ENCODE data around the gene RALGAPB. TPM values are rescaled to one million over a fixed set of nuclear protein-coding genes. Genes with fewer than 3 reads are reported as not detected.

Gene RALGAPB
- polyA plus RNA-seq, 1 donor (not counting 4 experiments of a cell fraction or from before 2014, with no cell fraction given), result 23.8 TPM

DNA sequence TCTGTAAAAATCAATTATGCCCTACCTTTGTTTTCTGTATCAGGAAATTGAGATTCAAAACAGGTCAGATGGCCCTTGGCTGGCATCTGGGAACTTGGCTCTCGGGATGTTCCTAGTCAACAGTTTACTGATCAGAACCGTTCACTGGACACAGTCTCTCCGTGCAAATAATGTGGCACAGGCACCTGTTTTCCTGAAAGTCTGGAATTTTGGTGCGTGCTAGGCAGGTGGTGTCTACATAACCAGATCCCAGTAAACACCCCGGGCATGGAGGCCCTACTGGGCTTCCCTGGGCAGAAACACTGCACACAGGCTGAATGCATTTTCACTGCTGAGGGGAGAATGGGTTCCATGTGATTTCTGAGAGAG, 45.0 kb upstream of the RALGAPB start:
- TF ChIP-seq, protein P1, sequence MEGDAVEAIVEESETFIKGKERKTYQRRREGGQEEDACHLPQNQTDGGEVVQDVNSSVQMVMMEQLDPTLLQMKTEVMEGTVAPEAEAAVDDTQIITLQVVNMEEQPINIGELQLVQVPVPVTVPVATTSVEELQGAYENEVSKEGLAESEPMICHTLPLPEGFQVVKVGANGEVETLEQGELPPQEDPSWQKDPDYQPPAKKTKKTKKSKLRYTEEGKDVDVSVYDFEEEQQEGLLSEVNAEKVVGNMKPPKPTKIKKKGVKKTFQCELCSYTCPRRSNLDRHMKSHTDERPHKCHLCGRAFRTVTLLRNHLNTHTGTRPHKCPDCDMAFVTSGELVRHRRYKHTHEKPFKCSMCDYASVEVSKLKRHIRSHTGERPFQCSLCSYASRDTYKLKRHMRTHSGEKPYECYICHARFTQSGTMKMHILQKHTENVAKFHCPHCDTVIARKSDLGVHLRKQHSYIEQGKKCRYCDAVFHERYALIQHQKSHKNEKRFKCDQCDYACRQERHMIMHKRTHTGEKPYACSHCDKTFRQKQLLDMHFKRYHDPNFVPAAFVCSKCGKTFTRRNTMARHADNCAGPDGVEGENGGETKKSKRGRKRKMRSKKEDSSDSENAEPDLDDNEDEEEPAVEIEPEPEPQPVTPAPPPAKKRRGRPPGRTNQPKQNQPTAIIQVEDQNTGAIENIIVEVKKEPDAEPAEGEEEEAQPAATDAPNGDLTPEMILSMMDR (optimal IDR thresholded peaks at IDR 0.05 in 1 of 3, IDR thresholded peaks at IDR 0.05 in 1 of 3, conservative IDR thresholded peaks at IDR 0.05 in 1 of 3; ENCODE audit: extremely low read depth in 1 of 3, insufficient read depth in 2 of 3, low read length in 3 of 3), result no peak
- no peak for TF ChIP-seq EZH2 (IDR thresholded peaks at IDR 0.05; ENCODE audit: low read length)
- Histone ChIP-seq H3K4me2 (ENCODE audit: control insufficient read depth, extremely low read depth, insufficient read depth, low read depth, low read length) (no peak overlapping the region), H3K27me3 (ENCODE audit: control insufficient read depth, extremely low read depth, insufficient read depth, low read length) (no peaks in the 10 kb centered on the region), H3K9ac (ENCODE audit: control insufficient read depth, extremely low read depth, insufficient read depth, low read length) (no peak overlapping the region), H3K4me1 (ENCODE audit: control insufficient read depth, extremely low read depth, insufficient read depth, low read length) (peaks cover 16% of the 10 kb centered on the region), H3K9me3 (ENCODE audit: control insufficient read depth, low read depth, low read length) (no peaks in the 10 kb centered on the region), H3K79me2 (ENCODE audit: control insufficient read depth, insufficient read depth, low read length) (peaks cover 93% of the 10 kb centered on the region), H3K36me3 (ENCODE audit: control insufficient read depth in 2 of 2, extremely low read depth in 1 of 2, insufficient read depth in 2 of 2, low read length in 2 of 2) (peaks cover 78 to 86% of the 10 kb centered on the region in 2 experiments), H3K4me3 (ENCODE audit: control insufficient read depth in 2 of 3, extremely low read depth in 1 of 3, insufficient read depth in 2 of 3, low read depth in 1 of 3, low read length in 3 of 3) (no peak overlapping the region), H2AFZ (ENCODE audit: control insufficient read depth, low read length) (no peak overlapping the region), H4K20me1 (ENCODE audit: control insufficient read depth, extremely low read depth, insufficient read depth, low read length) (peaks cover 82% of the 10 kb centered on the region), H3K9me1 (ENCODE audit: control insufficient read depth, extremely low read depth, insufficient read depth, low read length) (peaks cover 10% of the 10 kb centered on the region), H3K27ac (ENCODE audit: control insufficient read depth, insufficient read depth, low read length) (no peak overlapping the region)
- no peak for FAIRE-seq
- no peak for DNase-seq (ENCODE audit: low read depth, low spot score)
- dilution Hi-C loops (cut with MboI; ENCODE audit: extremely low pct_ligation_motif_present, low sequenced_read_pairs), result no loop called here

DNA sequence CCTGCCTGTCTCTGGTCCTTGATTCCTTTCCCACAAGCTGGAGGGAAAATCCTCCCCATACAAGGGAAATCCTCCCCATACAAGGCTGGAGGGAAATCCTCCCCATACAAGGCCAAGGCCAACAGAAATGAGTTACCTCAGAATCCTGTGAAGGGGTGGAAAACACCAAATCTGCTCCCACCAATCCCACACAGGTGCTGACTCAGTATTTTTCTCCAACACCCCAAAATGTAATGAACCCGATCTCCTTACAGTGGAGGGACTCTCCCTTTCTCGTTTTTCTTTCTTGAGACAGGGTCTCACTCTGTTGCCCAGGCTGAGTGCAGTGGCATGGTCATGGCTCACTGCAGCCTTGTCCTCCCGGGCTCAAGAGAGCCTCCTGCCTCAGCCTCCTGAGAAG, 43.8 kb upstream of the RALGAPB start:
- FAIRE-seq (no peak), DNase-seq (ENCODE audit: low read depth, low spot score) (no peak)
- peaks cover 79 to 91% of the 10 kb centered on the region in 2 experiments for H3K36me3 ChIP-seq (ENCODE audit: control insufficient read depth in 2 of 2, extremely low read depth in 1 of 2, insufficient read depth in 2 of 2, low read length in 2 of 2)
- H3K79me2 ChIP-seq (ENCODE audit: control insufficient read depth, insufficient read depth, low read length), result peaks cover 96% of the 10 kb centered on the region
- no peak overlapping the region for H3K27ac ChIP-seq (ENCODE audit: control insufficient read depth, insufficient read depth, low read length)
- H3K4me3 ChIP-seq (ENCODE audit: control insufficient read depth in 2 of 3, extremely low read depth in 1 of 3, insufficient read depth in 2 of 3, low read depth in 1 of 3, low read length in 3 of 3), result no peak overlapping the region
- H2AFZ ChIP-seq (ENCODE audit: control insufficient read depth, low read length), result no peak overlapping the region
- TF ChIP-seq EZH2 (IDR thresholded peaks at IDR 0.05; ENCODE audit: low read length), result no peak
- TF ChIP-seq, protein P1 (optimal IDR thresholded peaks at IDR 0.05 in 1 of 3, IDR thresholded peaks at IDR 0.05 in 1 of 3, conservative IDR thresholded peaks at IDR 0.05 in 1 of 3; ENCODE audit: extremely low read depth in 1 of 3, insufficient read depth in 2 of 3, low read length in 3 of 3), result no peak
- H3K9me1 ChIP-seq (ENCODE audit: control insufficient read depth, extremely low read depth, insufficient read depth, low read length), result peaks cover 10% of the 10 kb centered on the region
- H4K20me1 ChIP-seq (ENCODE audit: control insufficient read depth, extremely low read depth, insufficient read depth, low read length), result peaks cover 88% of the 10 kb centered on the region
- dilution Hi-C loops (cut with MboI; ENCODE audit: extremely low pct_ligation_motif_present, low sequenced_read_pairs), result no loop called here
- H3K4me2 ChIP-seq (ENCODE audit: control insufficient read depth, extremely low read depth, insufficient read depth, low read depth, low read length), result no peak overlapping the region
- H3K4me1 ChIP-seq (ENCODE audit: control insufficient read depth, extremely low read depth, insufficient read depth, low read length), result peaks cover 23% of the 10 kb centered on the region
- no peaks in the 10 kb centered on the region for H3K27me3 ChIP-seq (ENCODE audit: control insufficient read depth, extremely low read depth, insufficient read depth, low read length)
- no peaks in the 10 kb centered on the region for H3K9me3 ChIP-seq (ENCODE audit: control insufficient read depth, low read depth, low read length)
- H3K9ac ChIP-seq (ENCODE audit: control insufficient read depth, extremely low read depth, insufficient read depth, low read length), result no peak overlapping the region

All from keratinocyte (primary cell).